ENCODE results near the gene SETD1A.

- TF ChIP-seq CTCF (optimal IDR thresholded peaks at IDR 0.05 in 1 of 3, IDR thresholded peaks at IDR 0.05 in 1 of 3, conservative IDR thresholded peaks at IDR 0.05 in 1 of 3; ENCODE audit: extremely low read depth in 1 of 3, insufficient read depth in 2 of 3, low read length in 3 of 3): no peak
- TF ChIP-seq EZH2 (IDR thresholded peaks at IDR 0.05; ENCODE audit: low read length): no peak
These were observed 47.0 kb upstream of the SETD1A start for GRCh38 chr16:30910427-30911029.

Data from keratinocyte (primary cell).